Activated naive CD4-positive, alpha-beta T cell treated with anti-CD3 and anti-CD28 coated beads for 36 hours (primary cell): ENCODE measurements around the gene ASAP3. TPM values are rescaled to one million over a fixed set of nuclear protein-coding genes. Genes with fewer than 3 reads are reported as not detected.
"Not testable (repeated sequence)": the region's sequence is repeated elsewhere in the genome, so short reads cannot be mapped to it uniquely, and the experiment has no call there.

ENCODE experiments used
- CTCF ChIA-PET: fragments of 350-600 bp; sonication (Branson Sonifier 250); formaldehyde crosslinking; loops from one replicate; lab custom pipeline; 2021; ENCODE audit warnings: antibody characterized with exemption; lab: Charles Lee
- DNase-seq: peaks from one replicate; pipeline ENCODE4 v3.0.0-alpha.2; 2020
- H3K27ac Mint-ChIP-seq: one replicate; pipeline ENCODE4 v1.8.0; 2021; ENCODE audit warnings: mild to moderate bottlenecking, mixed read lengths
- H3K27me3 Mint-ChIP-seq: one replicate; pipeline ENCODE4 v1.8.0; 2021; ENCODE audit warnings: low read depth, mixed read lengths
- H3K36me3 Mint-ChIP-seq: one replicate; pipeline ENCODE4 v1.8.0; 2021; ENCODE audit warnings: low read depth, mixed read lengths
- H3K4me1 Mint-ChIP-seq: one replicate; pipeline ENCODE4 v1.8.0; 2021; ENCODE audit warnings: low read depth, mixed read lengths
- H3K4me3 Mint-ChIP-seq: one replicate; pipeline ENCODE4 v1.8.0; 2021; ENCODE audit warnings: mild to moderate bottlenecking, moderate library complexity, mixed read lengths
- H3K9me3 Mint-ChIP-seq: one replicate; pipeline ENCODE4 v1.8.0; 2021; ENCODE audit warnings: mixed read lengths
- intact Hi-C: fragments of 100-400 bp; cut with micrococcal nuclease; formaldehyde crosslinking; loops from one replicate; pipeline ENCODE4 v1.15.1; 2023
- total RNA-seq, 2 experiments: library from RNA; stranded (reverse); gene quantifications; one replicate each; pipeline ENCODE4 v1.2.3, GENCODE V29; 2021

The ASAP3 gene
- total RNA-seq, 2 experiments from 2014 or later = 0.76 to 1.3 TPM

DNA sequence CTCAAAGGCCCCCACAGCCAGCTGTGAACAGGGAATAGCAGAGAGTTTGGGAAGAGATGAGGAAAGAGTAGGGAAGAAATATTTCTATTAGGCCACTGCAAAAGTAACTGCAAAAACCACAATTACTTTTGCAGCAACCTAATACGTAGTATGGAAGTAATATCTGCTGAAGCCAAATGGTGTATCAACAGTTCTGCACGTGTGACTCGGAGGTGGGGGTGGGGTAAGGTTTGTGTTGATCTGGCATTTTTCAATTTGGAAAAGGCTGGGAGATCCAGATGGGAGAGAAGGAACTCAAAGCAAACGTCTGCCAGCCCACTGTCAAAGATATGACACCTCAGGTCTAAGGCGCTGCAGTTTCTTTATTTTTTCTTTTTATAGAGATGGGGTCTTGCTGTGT lies 103.3 kb downstream of the ASAP3 start:
- CTCF ChIA-PET = no interaction called here

DNA sequence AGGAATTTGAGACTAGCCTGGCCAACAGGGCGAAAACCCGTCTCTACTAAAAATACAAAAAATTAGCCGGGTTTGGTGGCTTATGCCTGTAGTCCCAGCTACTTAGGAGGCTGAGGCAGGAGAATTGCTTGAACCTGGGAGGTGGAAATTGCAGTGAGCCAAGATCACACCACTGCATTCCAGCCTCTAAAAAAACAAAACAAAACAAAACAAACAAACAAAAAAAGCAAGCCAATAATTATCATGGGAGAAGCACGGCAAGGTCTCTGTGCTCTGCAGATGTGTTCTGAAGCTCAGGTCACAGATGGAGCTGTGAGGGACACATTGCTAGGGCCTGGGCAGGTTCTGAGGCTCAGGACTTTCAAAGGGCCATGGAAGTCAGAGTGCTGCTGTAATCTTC lies 103.7 kb downstream of the ASAP3 start:
- H3K36me3 Mint-ChIP-seq, CTCF ChIA-PET, H3K4me3 Mint-ChIP-seq, H3K9me3 Mint-ChIP-seq, H3K27me3 Mint-ChIP-seq, H3K27ac Mint-ChIP-seq, H3K4me1 Mint-ChIP-seq, DNase-seq, intact Hi-C loops: not testable (repeated sequence)

More for the DNA sequence above, 103.3 kb downstream of the ASAP3 start:
- DNase-seq = no peak
- no peak overlapping the region for H3K27ac Mint-ChIP-seq
- intact Hi-C loops = no loop called here
- no peak overlapping the region for H3K4me3 Mint-ChIP-seq
- H3K27me3 Mint-ChIP-seq = no peaks in the 10 kb centered on the region
- H3K36me3 Mint-ChIP-seq = no peaks in the 10 kb centered on the region
- no peaks in the 10 kb centered on the region for H3K4me1 Mint-ChIP-seq
- H3K9me3 Mint-ChIP-seq = no peaks in the 10 kb centered on the region

Other genes with a start within 250 kb of the ASAP3 start
- gene HNRNPR, start 139.9 kb downstream of the ASAP3 start, total RNA-seq = 100 to 1,000 TPM; 203 to 208 TPM
- gene ZNF436, start 114.3 kb downstream of the ASAP3 start, total RNA-seq = 1 to 10 TPM; 3.3 to 3.5 TPM
- gene TCEA3, start 59.4 kb downstream of the ASAP3 start, total RNA-seq = 10 to 100 TPM; 13.7 to 15.3 TPM
- gene E2F2, start 47.1 kb upstream of the ASAP3 start, total RNA-seq = 10 to 100 TPM; 31.3 to 33.8 TPM
- gene ID3, start 75.3 kb upstream of the ASAP3 start, total RNA-seq = 10 to 100 TPM; 69.5 to 74.6 TPM
- 1,000 to 10,000 TPM; 1,701 to 1,742 TPM for gene RPL11, start 207.6 kb upstream of the ASAP3 start, total RNA-seq